Panc1 (cell line): ENCODE measurements around the gene ARMH2. TPM values are rescaled to one million over a fixed set of nuclear protein-coding genes. Genes with fewer than 3 reads are reported as not detected.
"Not testable (repeated sequence)": the region's sequence is repeated elsewhere in the genome, so short reads cannot be mapped to it uniquely, and the experiment has no call there.

Experiments
- ATAC-seq: fragments of 200-7000 bp; cut with Tn5 transposase; 2 replicates; pipeline ENCODE4 v1.9.1; 2020; ENCODE audit warnings: mild to moderate bottlenecking, moderate library complexity
- BruUV-seq: library from RNA; stranded (reverse); fragments of 400-500 nt; replicated peaks from 2 replicates; lab custom pipeline; 2021; lab: Mats Ljungman, UMichigan
- CTCF ChIA-PET: fragments of 300-600 bp; sonication (Branson Sonifier 250); formaldehyde crosslinking; loops from one replicate; lab custom pipeline; 2022; ENCODE audit warnings: antibody characterized with exemption; lab: Charles Lee
- POLR2A ChIA-PET: fragments of 300-600 bp; sonication (Branson Sonifier 250); formaldehyde crosslinking; loops from one replicate; lab custom pipeline; 2022; ENCODE audit warnings: antibody characterized with exemption; lab: Charles Lee
- DNase-seq: peaks from one replicate; pipeline ENCODE4 v3.0.0-alpha.2; 2010; ENCODE audit warnings: low read depth, low spot score
- H3K27ac ChIP-seq: 2 replicates; pipeline ENCODE4 v1.5.1; 2011; ENCODE audit warnings: mild to moderate bottlenecking, low read length, inconsistent platforms
- H3K27me3 ChIP-seq: fragments of 200-500 bp; sonication (Bioruptor generic); 2 replicates; pipeline ENCODE4 v1.6.0; 2014; ENCODE audit warnings: low read length, inconsistent platforms; ENCODE audit not compliant: control insufficient read depth, insufficient read depth
- H3K36me3 ChIP-seq: fragments of 200-500 bp; sonication (Bioruptor generic); 2 replicates; pipeline ENCODE4 v1.5.1; 2014; ENCODE audit warnings: inconsistent platforms, mild to moderate bottlenecking, low read length, moderate library complexity; ENCODE audit not compliant: control insufficient read depth, insufficient read depth
- H3K4me1 ChIP-seq: 2 replicates; pipeline ENCODE4 v1.5.1; 2011; ENCODE audit warnings: inconsistent platforms, mild to moderate bottlenecking, low read length, moderate library complexity; ENCODE audit not compliant: control insufficient read depth, insufficient read depth
- H3K4me3 ChIP-seq, 2 experiments: 2 replicates each; pipeline ENCODE4 v1.5.1; 2011 to 2012; ENCODE audit warnings: low read depth in 2 of 2, low read length in 2 of 2, mild to moderate bottlenecking in 2 of 2, inconsistent platforms in 1 of 2, moderate library complexity in 1 of 2
- H3K9me3 ChIP-seq: fragments of 200-500 bp; sonication (Bioruptor generic); 2 replicates; pipeline ENCODE4 v1.5.1; 2014; ENCODE audit warnings: low read depth, mild to moderate bottlenecking, inconsistent platforms, low read length, moderate library complexity; ENCODE audit not compliant: control insufficient read depth, insufficient read depth
- POLR2AphosphoS5 ChIP-seq: IDR thresholded peaks from 2 replicates; pipeline ENCODE4 v1.6.1; 2012; ENCODE audit warnings: mild to moderate bottlenecking, low read depth, low read length, moderate library complexity
- SIN3A ChIP-seq: IDR thresholded peaks from 2 replicates; pipeline ENCODE4 v1.6.1; 2012; ENCODE audit warnings: low read depth, mild to moderate bottlenecking, low read length, moderate library complexity, borderline replicate concordance; ENCODE audit not compliant: insufficient read depth
- TCF7L2 ChIP-seq: IDR thresholded peaks from 2 replicates; pipeline ENCODE4 v1.6.1; 2011; ENCODE audit warnings: mild to moderate bottlenecking, low read depth, low read length, inconsistent platforms
- in situ Hi-C: cut with HindIII; loops from 2 replicates; pipeline ENCODE4 v1.10.0; 2016; ENCODE audit warnings: low sequenced_read_pairs, low pct_unique_long_range_greater_than_20kb
- intact Hi-C: fragments of 100-400 bp; cut with micrococcal nuclease; formaldehyde crosslinking; loops from one replicate; pipeline ENCODE4 v1.10.0; 2022; ENCODE audit not compliant: unreplicated experiment
- total RNA-seq: library from RNA; stranded (reverse); gene quantifications from one replicate; pipeline ENCODE4 v1.2.1, GENCODE V29; 2021; ENCODE audit not compliant: unreplicated experiment
- TF ChIP-seq, protein P1 (sequence below): fragments of 450-650 bp; IDR thresholded peaks from 2 replicates; pipeline ENCODE4 v1.5.1; 2017; ENCODE audit warnings: mild to moderate bottlenecking
- TF ChIP-seq, protein P2 (sequence below), 2 experiments: IDR thresholded peaks; 2 replicates each; pipeline ENCODE4 v1.6.1; 2011 to 2012; ENCODE audit warnings: low read depth in 2 of 2, control low read depth in 1 of 2, low read length in 1 of 2, mild to moderate bottlenecking in 1 of 2, moderate library complexity in 1 of 2; ENCODE audit not compliant: insufficient read depth in 1 of 2

ARMH2 gene
- total RNA-seq, 1 experiment from 2014 or later: not detected

DNA sequence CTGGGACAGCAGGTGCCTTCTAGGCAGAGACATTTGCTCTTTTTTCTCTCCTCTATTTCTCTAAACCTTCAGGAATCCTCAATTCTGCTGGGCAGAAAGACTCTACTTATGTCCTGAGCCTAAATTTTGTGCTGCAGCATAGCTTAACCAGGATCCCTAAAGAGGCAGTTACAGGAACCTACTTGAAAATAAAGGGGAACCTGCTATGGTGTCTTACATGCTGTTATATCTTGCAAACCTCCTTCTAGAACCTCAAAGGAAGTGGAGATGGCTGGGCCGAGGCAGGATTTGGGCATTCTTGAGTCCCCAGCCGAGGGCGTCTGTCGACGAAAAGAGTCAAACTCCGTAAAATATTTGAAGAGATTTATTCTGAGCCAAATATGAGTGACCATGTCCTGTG is 41.1 kb downstream of the ARMH2 start:
- no peak overlapping the region for H3K4me3 ChIP-seq
- TF ChIP-seq, protein P1, sequence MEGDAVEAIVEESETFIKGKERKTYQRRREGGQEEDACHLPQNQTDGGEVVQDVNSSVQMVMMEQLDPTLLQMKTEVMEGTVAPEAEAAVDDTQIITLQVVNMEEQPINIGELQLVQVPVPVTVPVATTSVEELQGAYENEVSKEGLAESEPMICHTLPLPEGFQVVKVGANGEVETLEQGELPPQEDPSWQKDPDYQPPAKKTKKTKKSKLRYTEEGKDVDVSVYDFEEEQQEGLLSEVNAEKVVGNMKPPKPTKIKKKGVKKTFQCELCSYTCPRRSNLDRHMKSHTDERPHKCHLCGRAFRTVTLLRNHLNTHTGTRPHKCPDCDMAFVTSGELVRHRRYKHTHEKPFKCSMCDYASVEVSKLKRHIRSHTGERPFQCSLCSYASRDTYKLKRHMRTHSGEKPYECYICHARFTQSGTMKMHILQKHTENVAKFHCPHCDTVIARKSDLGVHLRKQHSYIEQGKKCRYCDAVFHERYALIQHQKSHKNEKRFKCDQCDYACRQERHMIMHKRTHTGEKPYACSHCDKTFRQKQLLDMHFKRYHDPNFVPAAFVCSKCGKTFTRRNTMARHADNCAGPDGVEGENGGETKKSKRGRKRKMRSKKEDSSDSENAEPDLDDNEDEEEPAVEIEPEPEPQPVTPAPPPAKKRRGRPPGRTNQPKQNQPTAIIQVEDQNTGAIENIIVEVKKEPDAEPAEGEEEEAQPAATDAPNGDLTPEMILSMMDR: no peak
- TF ChIP-seq, protein P2, sequence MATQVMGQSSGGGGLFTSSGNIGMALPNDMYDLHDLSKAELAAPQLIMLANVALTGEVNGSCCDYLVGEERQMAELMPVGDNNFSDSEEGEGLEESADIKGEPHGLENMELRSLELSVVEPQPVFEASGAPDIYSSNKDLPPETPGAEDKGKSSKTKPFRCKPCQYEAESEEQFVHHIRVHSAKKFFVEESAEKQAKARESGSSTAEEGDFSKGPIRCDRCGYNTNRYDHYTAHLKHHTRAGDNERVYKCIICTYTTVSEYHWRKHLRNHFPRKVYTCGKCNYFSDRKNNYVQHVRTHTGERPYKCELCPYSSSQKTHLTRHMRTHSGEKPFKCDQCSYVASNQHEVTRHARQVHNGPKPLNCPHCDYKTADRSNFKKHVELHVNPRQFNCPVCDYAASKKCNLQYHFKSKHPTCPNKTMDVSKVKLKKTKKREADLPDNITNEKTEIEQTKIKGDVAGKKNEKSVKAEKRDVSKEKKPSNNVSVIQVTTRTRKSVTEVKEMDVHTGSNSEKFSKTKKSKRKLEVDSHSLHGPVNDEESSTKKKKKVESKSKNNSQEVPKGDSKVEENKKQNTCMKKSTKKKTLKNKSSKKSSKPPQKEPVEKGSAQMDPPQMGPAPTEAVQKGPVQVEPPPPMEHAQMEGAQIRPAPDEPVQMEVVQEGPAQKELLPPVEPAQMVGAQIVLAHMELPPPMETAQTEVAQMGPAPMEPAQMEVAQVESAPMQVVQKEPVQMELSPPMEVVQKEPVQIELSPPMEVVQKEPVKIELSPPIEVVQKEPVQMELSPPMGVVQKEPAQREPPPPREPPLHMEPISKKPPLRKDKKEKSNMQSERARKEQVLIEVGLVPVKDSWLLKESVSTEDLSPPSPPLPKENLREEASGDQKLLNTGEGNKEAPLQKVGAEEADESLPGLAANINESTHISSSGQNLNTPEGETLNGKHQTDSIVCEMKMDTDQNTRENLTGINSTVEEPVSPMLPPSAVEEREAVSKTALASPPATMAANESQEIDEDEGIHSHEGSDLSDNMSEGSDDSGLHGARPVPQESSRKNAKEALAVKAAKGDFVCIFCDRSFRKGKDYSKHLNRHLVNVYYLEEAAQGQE (IDR thresholded peaks at IDR 0.05; ENCODE audit: insufficient read depth in 1 of 2, low read depth in 2 of 2, low read length in 1 of 2): no peak
- TF ChIP-seq SIN3A (no peak), TCF7L2 (no peak), POLR2AphosphoS5 (no peak)
- H3K4me1 ChIP-seq: no peaks in the 10 kb centered on the region
- no peaks in the 10 kb centered on the region for H3K27me3 ChIP-seq
- POLR2A ChIA-PET: no interaction called here
- intact Hi-C loops: no loop called here
- no peaks in the 10 kb centered on the region for H3K9me3 ChIP-seq
- in situ Hi-C loops: no loop called here
- DNase-seq (no peak), ATAC-seq (no peak)
- H3K27ac ChIP-seq: no peak overlapping the region
- no TSS peak for BruUV-seq
- CTCF ChIA-PET: no interaction called here
- H3K36me3 ChIP-seq: no peaks in the 10 kb centered on the region

DNA sequence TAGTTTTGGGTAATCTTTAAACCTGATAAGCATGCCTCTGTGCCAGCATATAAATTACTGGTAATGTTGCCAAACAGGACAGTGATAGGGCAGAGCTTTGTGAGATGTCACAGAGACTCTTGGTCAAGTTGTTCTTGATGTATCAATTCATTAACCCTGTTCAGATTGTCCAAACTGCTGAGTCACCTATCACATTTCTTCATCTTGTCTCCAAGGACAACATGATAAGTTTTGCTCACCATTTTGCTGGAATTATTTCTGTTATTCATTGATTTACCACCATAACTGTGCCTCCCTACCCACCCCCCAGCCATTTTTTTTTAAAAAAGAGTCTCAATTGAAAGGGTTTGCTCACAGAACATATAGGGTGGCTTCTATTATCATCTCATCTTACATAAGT is 43.4 kb downstream of the ARMH2 start:
- no peaks in the 10 kb centered on the region for H3K9me3 ChIP-seq
- TF ChIP-seq POLR2AphosphoS5: no peak
- TF ChIP-seq, protein P1: no peak
- TF ChIP-seq, protein P2 (IDR thresholded peaks at IDR 0.05; ENCODE audit: insufficient read depth in 1 of 2, low read depth in 2 of 2, low read length in 1 of 2): no peak
- no peak for TF ChIP-seq SIN3A
- TF ChIP-seq TCF7L2: no peak
- no peaks in the 10 kb centered on the region for H3K36me3 ChIP-seq
- no TSS peak for BruUV-seq
- ATAC-seq (no peak), DNase-seq (no peak)
- no peaks in the 10 kb centered on the region for H3K4me1 ChIP-seq
- no peak overlapping the region for H3K4me3 ChIP-seq
- POLR2A ChIA-PET: interaction anchor here (0.6 kb wide), 1 partner anchor 313 kb away, joined by 11 read pairs; no protein-coding TSS in a partner anchor
- intact Hi-C loops: no loop called here
- in situ Hi-C loops: no loop called here
- CTCF ChIA-PET: no interaction called here
- H3K27ac ChIP-seq: no peak overlapping the region
- H3K27me3 ChIP-seq: no peaks in the 10 kb centered on the region

DNA sequence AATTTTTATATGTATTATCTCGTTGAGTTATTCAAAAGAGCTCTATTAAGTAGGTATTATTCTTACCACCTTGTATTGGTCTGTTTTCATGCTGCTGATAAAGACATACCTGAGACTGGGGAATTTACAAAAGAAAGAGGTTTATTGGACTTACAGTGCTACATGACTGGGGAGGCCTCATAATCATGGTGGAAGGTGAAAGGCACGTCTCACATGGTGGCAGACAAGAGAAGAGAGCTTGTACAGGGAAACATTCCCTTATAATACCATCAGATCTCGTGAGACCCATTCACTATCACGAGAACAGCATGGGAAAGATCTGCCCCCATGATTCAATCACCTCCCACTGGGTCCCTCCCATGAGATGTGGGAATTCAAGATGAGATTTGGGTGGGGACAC is 44.3 kb downstream of the ARMH2 start:
- H3K36me3 ChIP-seq, H3K9me3 ChIP-seq, H3K4me1 ChIP-seq, DNase-seq, H3K27me3 ChIP-seq, intact Hi-C loops, H3K4me3 ChIP-seq, H3K27ac ChIP-seq, BruUV-seq, ATAC-seq, in situ Hi-C loops: not testable (repeated sequence)
- CTCF ChIA-PET: interaction anchor here (0.6 kb wide), 1 partner anchor 322 kb away, joined by 4 read pairs; no protein-coding TSS in a partner anchor
- POLR2A ChIA-PET: interaction anchor here (0.6 kb wide), 1 partner anchor 312 kb away, joined by 11 read pairs; no protein-coding TSS in a partner anchor
